HEK293 (cell line): ENCODE results near the gene MED4.

Source experiments
- ELK4 ChIP-seq: IDR thresholded peaks from 2 replicates; pipeline ENCODE4 v1.6.1; 2011; ENCODE audit warnings: mild to moderate bottlenecking, low read depth, low read length, borderline replicate concordance
- GLIS2 ChIP-seq: fragments of 450-650 bp; formaldehyde crosslinking; IDR thresholded peaks from 2 replicates; pipeline ENCODE4 v1.5.1; 2016; ENCODE audit warnings: missing biosample characterization, missing genetic modification characterization
- IKZF3 ChIP-seq: fragments of 450-650 bp; IDR thresholded peaks from 2 replicates; pipeline ENCODE4 v1.5.0; 2018; ENCODE audit warnings: missing biosample characterization, mild to moderate bottlenecking, missing genetic modification characterization, moderate library complexity
- OSR2 ChIP-seq: fragments of 450-650 bp; formaldehyde crosslinking; IDR thresholded peaks from 2 replicates; pipeline ENCODE4 v1.5.1; 2016; ENCODE audit warnings: missing biosample characterization, missing genetic modification characterization
- RBAK ChIP-seq: fragments of 450-650 bp; formaldehyde crosslinking; IDR thresholded peaks from 2 replicates; pipeline ENCODE4 v1.5.1; 2016; ENCODE audit warnings: missing biosample characterization, missing genetic modification characterization
- SP7 ChIP-seq: fragments of 450-650 bp; formaldehyde crosslinking; IDR thresholded peaks from 2 replicates; pipeline ENCODE4 v1.5.1; 2016; ENCODE audit warnings: missing biosample characterization, missing genetic modification characterization
- TRIM28 ChIP-seq: IDR thresholded peaks from 2 replicates; pipeline ENCODE4 v1.6.1; 2011; ENCODE audit warnings: low read length, control low read depth, borderline replicate concordance
- ZBTB44 ChIP-seq: fragments of 450-650 bp; IDR thresholded peaks from 2 replicates; pipeline ENCODE4 v1.5.1; 2018; ENCODE audit warnings: missing biosample characterization, mild to moderate bottlenecking, missing genetic modification characterization
- ZEB2 ChIP-seq: fragments of 450-650 bp; formaldehyde crosslinking; IDR thresholded peaks from 2 replicates; pipeline ENCODE4 v1.5.1; 2016; ENCODE audit warnings: missing biosample characterization, missing genetic modification characterization
- ZFP69B ChIP-seq: fragments of 450-650 bp; formaldehyde crosslinking; IDR thresholded peaks from 2 replicates; pipeline ENCODE4 v1.5.1; 2016; ENCODE audit warnings: missing biosample characterization, missing genetic modification characterization
- ZNF148 ChIP-seq: fragments of 450-650 bp; formaldehyde crosslinking; IDR thresholded peaks from 2 replicates; pipeline ENCODE4 v1.5.0; 2017; ENCODE audit warnings: missing biosample characterization, missing genetic modification characterization, borderline replicate concordance
- ZNF302 ChIP-seq: fragments of 450-650 bp; formaldehyde crosslinking; IDR thresholded peaks from 2 replicates; pipeline ENCODE4 v1.5.1; 2016; ENCODE audit warnings: missing biosample characterization, missing genetic modification characterization, low read depth
- ZNF394 ChIP-seq: fragments of 450-650 bp; formaldehyde crosslinking; IDR thresholded peaks from 2 replicates; pipeline ENCODE4 v1.5.1; 2016; ENCODE audit warnings: missing biosample characterization, missing genetic modification characterization, mild to moderate bottlenecking, moderate library complexity, borderline replicate concordance
- ZNF449 ChIP-seq: fragments of 450-650 bp; formaldehyde crosslinking; IDR thresholded peaks from 2 replicates; pipeline ENCODE4 v1.5.1; 2017; ENCODE audit warnings: missing biosample characterization, mild to moderate bottlenecking, missing genetic modification characterization, moderate library complexity
- ZNF48 ChIP-seq: fragments of 450-650 bp; formaldehyde crosslinking; IDR thresholded peaks from 2 replicates; pipeline ENCODE4 v1.5.1; 2016; ENCODE audit warnings: missing biosample characterization, missing genetic modification characterization
- ZNF544 ChIP-seq: fragments of 450-650 bp; formaldehyde crosslinking; IDR thresholded peaks from 2 replicates; pipeline ENCODE4 v1.5.0; 2017; ENCODE audit warnings: missing biosample characterization, missing genetic modification characterization
- ZNF549 ChIP-seq: fragments of 450-650 bp; IDR thresholded peaks from 2 replicates; pipeline ENCODE4 v1.5.1; 2018; ENCODE audit warnings: missing biosample characterization, missing genetic modification characterization, mild to moderate bottlenecking, inconsistent platforms, moderate library complexity
- ZNF561 ChIP-seq: fragments of 450-650 bp; IDR thresholded peaks from 2 replicates; pipeline ENCODE4 v1.5.1; 2018; ENCODE audit warnings: missing biosample characterization, missing genetic modification characterization, borderline replicate concordance
- ZNF654 ChIP-seq: fragments of 450-650 bp; formaldehyde crosslinking; IDR thresholded peaks from 2 replicates; pipeline ENCODE4 v1.5.1; 2016; ENCODE audit warnings: low read depth, missing biosample characterization, missing genetic modification characterization
- ZNF658 ChIP-seq: fragments of 450-650 bp; formaldehyde crosslinking; IDR thresholded peaks from 2 replicates; pipeline ENCODE4; 2016; ENCODE audit warnings: missing biosample characterization, missing genetic modification characterization
- ZNF677 ChIP-seq: fragments of 450-650 bp; IDR thresholded peaks from 2 replicates; pipeline ENCODE4 v1.5.0; 2018; ENCODE audit warnings: missing biosample characterization, mild to moderate bottlenecking, missing genetic modification characterization, moderate library complexity
- ZNF692 ChIP-seq: fragments of 450-650 bp; formaldehyde crosslinking; IDR thresholded peaks from 2 replicates; pipeline ENCODE4 v1.5.1; 2016; ENCODE audit warnings: missing biosample characterization, missing genetic modification characterization
- ZNF792 ChIP-seq: fragments of 450-650 bp; formaldehyde crosslinking; IDR thresholded peaks from 2 replicates; pipeline ENCODE4 v1.5.1; 2016; ENCODE audit warnings: missing biosample characterization, missing genetic modification characterization
- TF ChIP-seq, protein P1 (sequence below): fragments of 450-650 bp; IDR thresholded peaks from 2 replicates; pipeline ENCODE4 v1.5.1; 2018; ENCODE audit warnings: missing biosample characterization, missing genetic modification characterization
- TF ChIP-seq, protein P2 (sequence below): fragments of 450-650 bp; formaldehyde crosslinking; IDR thresholded peaks from 2 replicates; pipeline ENCODE4 v1.5.1; 2016; ENCODE audit warnings: missing biosample characterization, missing genetic modification characterization, borderline replicate concordance

Gene MED4

DNA sequence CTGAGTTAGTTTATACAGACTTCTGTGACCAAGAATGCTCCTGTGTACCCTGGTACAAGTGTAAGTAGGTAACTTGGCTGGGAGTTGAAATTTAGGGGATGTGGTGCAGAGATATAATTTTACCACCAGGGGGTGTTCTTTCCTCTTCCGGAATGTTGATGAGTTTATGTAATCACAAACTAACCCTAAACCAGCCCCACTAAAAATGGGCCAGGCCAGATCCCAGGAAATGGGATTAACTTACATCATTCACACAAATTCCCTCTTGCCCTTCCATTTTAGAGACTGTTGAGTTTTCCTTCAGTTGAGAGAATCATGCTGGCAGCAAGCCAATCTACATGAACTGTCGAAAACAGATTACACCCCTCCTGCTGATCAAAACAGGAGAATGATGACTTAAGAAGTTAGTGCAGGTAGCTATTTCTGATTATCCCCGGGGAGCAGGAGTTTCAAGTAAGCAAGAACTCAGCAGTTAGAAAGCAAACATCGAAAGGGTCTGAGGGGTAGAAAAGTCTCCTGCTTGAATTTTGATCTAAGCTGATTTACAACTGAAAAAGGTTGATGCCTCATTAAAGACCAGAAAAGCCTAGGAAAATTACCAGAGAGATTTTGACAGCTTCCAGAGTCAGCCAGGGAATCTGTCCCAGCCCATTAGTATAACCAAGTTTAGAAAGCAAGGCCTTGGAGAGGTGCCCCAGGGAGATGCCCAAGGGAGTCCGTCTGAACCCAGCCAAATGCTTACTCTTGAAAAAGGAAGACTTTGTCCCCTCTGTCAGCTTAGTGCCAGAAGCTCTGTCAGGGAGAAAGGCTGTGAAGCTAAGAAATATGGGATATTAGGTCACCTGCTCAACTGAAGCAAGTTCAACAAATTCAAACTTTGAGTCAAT, 32.3 kb upstream of the MED4 start (continued):
- 0 out of 2 replicates have a peak, but pooled peaks have one; percentile 18 for TF ChIP-seq ZFP69B (tag by site-specific recombination)
- TF ChIP-seq ZNF561 (tag by site-specific recombination), result 0 out of 2 replicates have a peak, but pooled peaks have one; percentile 37
- TF ChIP-seq, protein P1, sequence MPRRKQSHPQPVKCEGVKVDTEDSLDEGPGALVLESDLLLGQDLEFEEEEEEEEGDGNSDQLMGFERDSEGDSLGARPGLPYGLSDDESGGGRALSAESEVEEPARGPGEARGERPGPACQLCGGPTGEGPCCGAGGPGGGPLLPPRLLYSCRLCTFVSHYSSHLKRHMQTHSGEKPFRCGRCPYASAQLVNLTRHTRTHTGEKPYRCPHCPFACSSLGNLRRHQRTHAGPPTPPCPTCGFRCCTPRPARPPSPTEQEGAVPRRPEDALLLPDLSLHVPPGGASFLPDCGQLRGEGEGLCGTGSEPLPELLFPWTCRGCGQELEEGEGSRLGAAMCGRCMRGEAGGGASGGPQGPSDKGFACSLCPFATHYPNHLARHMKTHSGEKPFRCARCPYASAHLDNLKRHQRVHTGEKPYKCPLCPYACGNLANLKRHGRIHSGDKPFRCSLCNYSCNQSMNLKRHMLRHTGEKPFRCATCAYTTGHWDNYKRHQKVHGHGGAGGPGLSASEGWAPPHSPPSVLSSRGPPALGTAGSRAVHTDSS, result no peak
- no peak for TF ChIP-seq OSR2 (tag by site-specific recombination)
- no peak for TF ChIP-seq ZNF449
- no peak for TF ChIP-seq TRIM28
- TF ChIP-seq RBAK (tag by site-specific recombination), result no peak
- TF ChIP-seq ELK4, result no peak
- no peak for TF ChIP-seq ZBTB44 (tag by site-specific recombination)
- no peak for TF ChIP-seq GLIS2 (tag by site-specific recombination)
- TF ChIP-seq ZNF48, result no peak
- TF ChIP-seq, protein P2, sequence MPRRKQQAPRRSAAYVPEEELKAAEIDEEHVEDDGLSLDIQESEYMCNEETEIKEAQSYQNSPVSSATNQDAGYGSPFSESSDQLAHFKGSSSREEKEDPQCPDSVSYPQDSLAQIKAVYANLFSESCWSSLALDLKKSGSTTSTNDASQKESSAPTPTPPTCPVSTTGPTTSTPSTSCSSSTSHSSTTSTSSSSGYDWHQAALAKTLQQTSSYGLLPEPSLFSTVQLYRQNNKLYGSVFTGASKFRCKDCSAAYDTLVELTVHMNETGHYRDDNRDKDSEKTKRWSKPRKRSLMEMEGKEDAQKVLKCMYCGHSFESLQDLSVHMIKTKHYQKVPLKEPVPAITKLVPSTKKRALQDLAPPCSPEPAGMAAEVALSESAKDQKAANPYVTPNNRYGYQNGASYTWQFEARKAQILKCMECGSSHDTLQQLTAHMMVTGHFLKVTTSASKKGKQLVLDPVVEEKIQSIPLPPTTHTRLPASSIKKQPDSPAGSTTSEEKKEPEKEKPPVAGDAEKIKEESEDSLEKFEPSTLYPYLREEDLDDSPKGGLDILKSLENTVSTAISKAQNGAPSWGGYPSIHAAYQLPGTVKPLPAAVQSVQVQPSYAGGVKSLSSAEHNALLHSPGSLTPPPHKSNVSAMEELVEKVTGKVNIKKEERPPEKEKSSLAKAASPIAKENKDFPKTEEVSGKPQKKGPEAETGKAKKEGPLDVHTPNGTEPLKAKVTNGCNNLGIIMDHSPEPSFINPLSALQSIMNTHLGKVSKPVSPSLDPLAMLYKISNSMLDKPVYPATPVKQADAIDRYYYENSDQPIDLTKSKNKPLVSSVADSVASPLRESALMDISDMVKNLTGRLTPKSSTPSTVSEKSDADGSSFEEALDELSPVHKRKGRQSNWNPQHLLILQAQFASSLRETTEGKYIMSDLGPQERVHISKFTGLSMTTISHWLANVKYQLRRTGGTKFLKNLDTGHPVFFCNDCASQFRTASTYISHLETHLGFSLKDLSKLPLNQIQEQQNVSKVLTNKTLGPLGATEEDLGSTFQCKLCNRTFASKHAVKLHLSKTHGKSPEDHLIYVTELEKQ (tag by site-specific recombination), result no peak
- TF ChIP-seq SP7 (tag by site-specific recombination), result peak; percentile 39
- no peak for TF ChIP-seq ZNF792 (tag by site-specific recombination)
- peak; percentile 70 for TF ChIP-seq ZNF654 (tag by site-specific recombination)
- TF ChIP-seq ZNF549 (tag by site-specific recombination), result no peak
- TF ChIP-seq IKZF3 (tag by site-specific recombination), result no peak
- no peak for TF ChIP-seq ZNF658 (tag by site-specific recombination)
- TF ChIP-seq ZNF302 (tag by site-specific recombination), result no peak
- no peak for TF ChIP-seq ZNF148 (tag by site-specific recombination)
- no peak for TF ChIP-seq ZNF544 (tag by site-specific recombination)
- TF ChIP-seq ZNF677, result no peak
- TF ChIP-seq ZEB2 (tag by site-specific recombination), result peak; percentile 37; the same call in 1 of the 2 replicates
- TF ChIP-seq ZNF394 (tag by site-specific recombination), result 0 out of 2 replicates have a peak, but pooled peaks have one; percentile 33
- TF ChIP-seq ZNF692 (tag by site-specific recombination), result peak; percentile 45; the same call in 1 of the 2 replicates
